ENCODE measurements around the gene RASSF4.

GRCh38 chr10:44993226-44993921 is 33.8 kb downstream of the RASSF4 start:
- TF ChIP-seq, protein P1, sequence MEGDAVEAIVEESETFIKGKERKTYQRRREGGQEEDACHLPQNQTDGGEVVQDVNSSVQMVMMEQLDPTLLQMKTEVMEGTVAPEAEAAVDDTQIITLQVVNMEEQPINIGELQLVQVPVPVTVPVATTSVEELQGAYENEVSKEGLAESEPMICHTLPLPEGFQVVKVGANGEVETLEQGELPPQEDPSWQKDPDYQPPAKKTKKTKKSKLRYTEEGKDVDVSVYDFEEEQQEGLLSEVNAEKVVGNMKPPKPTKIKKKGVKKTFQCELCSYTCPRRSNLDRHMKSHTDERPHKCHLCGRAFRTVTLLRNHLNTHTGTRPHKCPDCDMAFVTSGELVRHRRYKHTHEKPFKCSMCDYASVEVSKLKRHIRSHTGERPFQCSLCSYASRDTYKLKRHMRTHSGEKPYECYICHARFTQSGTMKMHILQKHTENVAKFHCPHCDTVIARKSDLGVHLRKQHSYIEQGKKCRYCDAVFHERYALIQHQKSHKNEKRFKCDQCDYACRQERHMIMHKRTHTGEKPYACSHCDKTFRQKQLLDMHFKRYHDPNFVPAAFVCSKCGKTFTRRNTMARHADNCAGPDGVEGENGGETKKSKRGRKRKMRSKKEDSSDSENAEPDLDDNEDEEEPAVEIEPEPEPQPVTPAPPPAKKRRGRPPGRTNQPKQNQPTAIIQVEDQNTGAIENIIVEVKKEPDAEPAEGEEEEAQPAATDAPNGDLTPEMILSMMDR (IDR thresholded peaks at IDR 0.05; ENCODE audit: insufficient read depth, low read length): no peak
- TF ChIP-seq POLR2AphosphoS5 (IDR thresholded peaks at IDR 0.05; ENCODE audit: low read depth) (no peak), REST (IDR thresholded peaks at IDR 0.05; ENCODE audit: insufficient replicate concordance, low read depth) (no peak)
